HG03108 (cell line): Measurements from ENCODE around the gene UVRAG.

Experiments
- ATAC-seq: cut with Tn5 transposase; IDR thresholded peaks from one replicate; pipeline ENCODE4 v1.9.1; 2021; ENCODE audit warnings: moderate library complexity; ENCODE audit not compliant: unreplicated experiment

UVRAG gene

DNA sequence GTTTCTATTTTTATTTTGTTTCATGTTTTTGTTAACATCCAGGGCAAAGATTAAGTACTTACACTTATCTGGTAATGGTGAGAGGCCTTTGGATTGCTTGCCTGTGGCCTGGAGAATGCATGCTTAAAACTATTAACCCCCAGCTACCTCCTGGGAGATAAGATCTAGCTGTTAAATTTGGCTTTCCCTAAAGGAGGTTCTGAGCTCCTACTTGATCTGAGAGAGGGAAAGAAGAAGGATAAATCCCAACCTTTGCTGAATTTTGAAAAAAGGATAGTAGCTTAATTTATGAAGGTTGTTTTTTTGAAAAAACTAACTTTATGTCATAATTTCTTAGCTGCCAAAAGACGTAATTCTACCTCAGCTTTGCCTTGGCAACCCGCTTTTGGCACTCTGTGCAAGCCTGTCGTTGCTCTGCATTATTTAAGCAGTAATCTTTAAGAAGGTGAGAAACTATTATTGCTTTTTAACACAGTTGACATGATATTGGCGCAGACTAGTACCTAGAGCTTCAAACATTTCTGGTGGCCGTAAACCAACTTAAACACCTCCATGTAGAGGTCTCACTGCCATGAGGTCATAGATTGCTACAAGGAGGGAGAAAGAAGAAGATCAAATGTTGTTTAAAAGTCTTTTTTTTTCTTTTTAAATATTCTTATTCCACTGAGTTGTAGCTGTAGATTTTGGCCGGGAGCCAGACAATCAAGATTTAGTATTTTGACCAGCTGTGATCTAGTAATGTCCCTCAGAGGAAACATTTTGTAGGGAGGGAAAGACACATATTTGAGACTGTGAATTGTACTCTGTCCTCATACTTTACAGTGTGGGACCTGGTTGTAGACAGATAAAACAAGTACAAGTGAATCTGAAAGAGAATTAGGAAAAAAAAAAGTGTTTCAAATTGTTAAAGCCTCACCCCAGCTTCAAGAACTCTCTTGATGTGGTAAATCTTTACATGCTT, 316.9 kb downstream of the UVRAG start:
- no peak for ATAC-seq

DNA sequence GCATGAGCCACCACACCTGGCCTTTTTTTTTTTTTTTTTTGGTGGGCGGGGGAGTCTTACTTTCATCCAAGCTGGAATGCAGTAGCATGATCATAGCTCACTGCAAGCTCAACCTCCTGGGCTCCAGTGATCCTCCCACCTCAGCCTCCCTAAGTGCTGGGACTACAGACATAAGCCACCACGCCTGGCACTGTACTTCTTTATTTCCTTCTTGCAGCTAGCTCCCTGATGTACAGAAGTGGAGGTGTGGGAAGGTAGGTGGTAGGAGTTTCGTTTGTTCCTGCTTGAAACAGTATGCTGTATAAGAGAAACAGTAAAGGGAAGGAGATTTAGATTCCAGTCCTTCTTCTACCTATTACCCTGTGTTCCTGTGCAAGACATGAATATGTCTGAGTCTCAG, 319.2 kb downstream of the UVRAG start:
- no peak for ATAC-seq

DNA sequence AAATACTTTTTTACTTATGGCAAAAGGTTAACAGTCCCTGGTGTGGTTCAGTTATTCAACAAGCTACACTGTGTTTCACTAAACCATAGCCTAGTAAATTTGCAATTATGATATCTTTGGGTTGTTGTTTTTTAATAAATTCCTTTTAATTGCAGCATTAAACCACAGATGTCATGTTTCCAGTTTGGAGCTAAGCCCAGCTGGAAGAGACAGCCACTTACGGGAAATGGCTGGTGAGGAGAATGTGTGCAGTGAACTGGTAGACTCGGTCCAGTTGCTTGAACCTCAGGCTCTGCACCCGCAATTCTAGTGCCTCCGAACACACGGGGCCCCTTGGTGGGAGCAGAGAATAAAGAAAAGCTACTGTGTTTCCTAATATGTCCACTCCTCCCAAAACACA, 320.5 kb downstream of the UVRAG start:
- ATAC-seq: no peak

DNA sequence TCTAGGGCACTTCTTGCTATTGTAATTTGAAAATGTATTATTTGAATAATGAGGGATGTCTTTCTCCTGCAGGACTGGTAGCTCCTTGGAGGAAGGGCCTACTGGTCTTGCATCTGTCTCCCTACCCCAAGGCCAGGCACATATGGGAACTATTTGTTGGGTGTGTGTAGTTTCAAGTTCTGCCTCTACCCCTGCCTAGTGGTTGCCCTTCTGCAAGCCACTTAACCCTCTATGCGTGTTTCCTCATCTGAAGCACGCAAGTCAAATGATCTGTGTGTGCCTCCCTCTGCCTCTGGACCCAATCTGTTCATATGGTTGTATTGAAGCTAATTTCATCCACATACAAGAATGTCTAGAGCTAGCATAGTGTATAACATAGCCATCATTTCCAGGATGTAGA, 324.3 kb downstream of the UVRAG start:
- ATAC-seq: no peak

DNA sequence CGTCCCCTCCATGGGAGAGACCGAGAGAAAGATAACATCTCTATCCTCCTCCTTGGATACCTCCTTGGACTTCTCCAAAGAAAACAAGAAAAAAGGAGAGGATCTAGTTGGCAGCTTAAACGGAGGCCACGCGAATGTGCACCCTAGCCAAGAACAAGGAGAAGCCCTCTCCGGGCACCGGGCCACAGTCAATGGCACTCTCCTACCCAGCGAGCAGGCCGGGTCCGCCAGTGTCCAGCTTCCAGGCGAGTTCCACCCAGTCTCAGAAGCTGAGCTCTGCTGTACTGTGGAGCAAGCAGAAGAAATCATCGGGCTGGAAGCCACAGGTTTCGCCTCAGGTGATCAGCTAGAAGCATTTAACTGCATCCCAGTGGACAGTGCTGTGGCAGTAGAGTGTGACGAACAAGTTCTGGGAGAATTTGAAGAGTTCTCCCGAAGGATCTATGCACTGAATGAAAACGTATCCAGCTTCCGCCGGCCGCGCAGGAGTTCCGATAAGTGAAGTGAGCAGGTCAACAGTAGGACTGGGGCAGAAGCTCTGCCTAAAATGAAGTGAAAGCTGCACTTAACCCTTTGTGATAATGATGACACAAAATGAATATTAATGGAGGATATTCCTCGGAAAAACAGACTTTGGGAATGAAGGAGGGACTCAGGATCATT, 326.0 kb downstream of the UVRAG start:
- no peak for ATAC-seq

DNA sequence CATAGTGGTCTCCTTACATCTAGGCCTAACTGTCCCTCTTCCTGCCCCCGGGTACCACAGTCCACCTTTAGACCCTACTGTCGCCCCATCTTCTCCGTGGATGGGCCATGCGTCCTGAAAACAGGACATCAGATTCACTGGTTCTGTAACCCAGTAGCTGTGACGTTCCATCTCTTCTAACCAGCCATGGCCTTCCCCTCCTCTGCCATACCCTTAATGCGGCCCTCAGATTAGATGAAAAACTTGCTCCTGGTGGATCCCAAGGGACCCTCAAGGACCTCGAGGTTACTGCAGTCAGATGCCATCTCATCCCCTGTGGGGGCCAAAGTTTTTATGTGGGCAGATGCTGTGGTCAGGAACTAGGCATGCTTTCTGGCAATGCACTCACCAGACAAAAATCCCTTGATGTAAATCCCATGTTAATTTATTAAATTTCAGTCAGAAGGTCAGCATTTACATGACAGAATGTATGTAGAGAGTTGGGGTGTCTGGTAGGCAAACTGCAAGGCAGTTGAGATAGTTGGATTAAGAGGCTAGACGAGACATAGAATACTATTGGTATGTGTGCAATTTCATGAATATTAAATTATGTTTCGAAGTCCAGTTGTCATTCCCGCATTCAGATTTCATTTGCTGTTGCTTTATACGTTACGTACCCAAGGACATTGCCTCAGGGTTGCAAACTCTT, 327.0 kb downstream of the UVRAG start:
- no peak for ATAC-seq

DNA sequence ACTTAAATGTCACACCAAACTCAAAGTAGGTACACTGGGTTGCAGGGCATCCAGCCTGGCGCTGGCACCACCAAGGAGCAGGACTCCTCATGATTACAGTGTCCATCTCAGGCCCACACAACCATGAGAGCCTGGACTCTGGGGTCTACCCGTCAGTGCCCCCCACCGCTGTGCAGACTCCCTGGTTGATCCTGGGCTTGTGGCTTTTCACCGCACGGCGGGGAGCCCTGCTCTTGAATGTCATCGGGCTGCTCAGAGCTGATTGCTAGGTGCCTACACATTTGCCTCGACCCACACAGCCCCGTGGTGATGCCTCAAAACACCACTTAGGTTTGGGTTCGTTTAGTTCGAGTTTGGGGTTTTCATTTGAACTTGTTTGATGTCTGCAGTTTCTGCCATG, 328.3 kb downstream of the UVRAG start:
- ATAC-seq: no peak

DNA sequence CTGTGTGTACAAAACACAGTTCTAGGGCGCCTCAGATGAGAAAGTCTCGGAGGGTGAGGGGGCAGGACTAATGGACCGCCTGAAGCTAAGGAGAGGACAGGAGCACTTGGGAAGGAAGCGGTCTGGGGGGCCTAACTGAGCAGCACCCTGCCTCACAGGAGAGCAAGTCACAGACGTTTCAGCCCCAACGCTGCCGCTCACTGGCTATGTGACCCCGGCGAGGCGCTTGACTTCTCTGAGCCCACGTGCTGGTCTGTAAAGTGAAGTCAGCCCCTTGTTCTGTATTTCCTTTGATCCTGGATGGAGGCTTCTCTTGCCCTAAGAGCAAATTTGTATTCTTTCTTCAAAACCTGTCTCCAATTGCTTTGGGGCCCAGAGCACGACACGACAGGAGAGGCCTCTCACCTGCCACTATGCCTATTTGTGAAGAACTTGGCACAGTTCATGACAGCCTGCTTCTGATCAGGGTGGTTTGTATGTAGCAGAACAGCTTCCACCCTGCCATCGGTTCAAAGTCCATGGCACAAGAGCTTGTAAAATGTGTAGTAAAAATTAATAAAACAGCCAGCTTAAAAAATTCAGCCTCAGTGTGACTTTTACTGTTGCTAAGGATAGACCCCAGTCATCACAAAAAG, 332.2 kb downstream of the UVRAG start:
- ATAC-seq: no peak

DNA sequence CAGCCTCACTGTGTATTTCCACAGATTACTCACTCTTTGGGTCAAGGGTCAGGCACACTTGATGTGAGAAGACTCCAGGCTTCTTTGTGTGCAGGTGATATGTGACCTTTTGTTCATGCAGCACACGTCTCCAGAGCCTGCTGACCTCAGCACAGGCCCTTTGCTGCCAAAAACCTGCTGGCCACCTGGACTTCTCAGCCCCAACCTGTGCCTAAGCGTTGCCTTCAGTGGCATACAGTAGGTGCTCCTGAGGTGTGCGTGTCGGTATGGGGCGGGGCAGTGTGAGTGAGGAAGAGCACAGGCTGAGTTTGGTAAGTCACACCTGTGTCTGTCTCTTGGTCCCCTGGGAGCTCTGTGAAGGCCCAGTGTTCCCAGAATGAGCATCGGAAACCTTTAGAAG, 333.2 kb downstream of the UVRAG start:
- no peak for ATAC-seq

DNA sequence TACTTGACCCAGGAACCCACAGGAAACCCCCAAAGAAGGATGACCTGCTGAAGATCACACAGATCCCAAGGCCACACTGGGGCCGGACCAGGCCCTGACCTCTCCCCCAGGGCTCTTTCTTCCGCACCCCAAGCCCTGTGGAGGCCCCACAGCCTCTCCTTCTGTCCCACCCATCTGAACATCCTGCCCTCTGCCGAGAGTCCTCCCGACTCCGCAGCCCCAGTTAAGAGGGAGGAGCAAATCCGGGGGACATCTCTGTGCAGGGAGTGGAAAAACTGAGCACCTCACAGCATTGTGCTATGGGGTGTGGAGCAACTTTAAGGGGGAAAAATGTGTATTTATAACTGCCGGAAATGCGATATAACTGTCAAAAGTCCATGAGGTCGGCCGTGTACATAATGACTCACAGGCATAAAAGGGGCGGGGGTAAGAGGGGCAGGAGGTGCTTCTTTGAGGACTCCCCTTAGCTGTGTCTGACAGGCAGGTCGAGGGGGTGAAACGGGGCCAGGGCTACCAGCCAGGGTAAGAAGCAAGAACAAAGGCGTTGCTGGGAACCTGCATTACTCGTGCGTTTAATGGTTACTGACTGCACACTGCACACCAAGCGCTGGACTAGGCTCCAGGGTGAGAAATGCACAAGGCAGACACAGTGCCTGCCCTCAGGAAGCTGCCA, 334.1 kb downstream of the UVRAG start:
- no peak for ATAC-seq

DNA sequence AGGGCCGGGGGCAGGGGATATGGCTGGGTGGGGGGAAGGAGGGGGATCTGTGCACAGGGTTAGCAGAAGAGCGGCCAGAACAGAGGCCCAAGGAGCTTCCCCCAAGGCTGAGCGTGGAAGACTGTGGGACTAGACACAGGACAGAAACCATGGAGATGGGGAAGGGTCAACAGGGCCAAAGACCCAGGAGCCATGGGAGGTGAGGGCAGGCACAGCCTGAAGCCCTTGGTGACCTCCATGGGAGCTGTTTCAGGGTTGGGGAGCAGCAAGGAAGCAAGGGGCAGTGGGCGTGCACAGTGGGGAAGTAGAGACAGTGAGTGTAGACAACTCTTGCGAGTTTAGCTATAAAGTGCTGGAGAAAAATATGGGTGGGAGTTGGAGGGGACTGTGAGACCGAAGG, 334.7 kb downstream of the UVRAG start:
- no peak for ATAC-seq

DNA sequence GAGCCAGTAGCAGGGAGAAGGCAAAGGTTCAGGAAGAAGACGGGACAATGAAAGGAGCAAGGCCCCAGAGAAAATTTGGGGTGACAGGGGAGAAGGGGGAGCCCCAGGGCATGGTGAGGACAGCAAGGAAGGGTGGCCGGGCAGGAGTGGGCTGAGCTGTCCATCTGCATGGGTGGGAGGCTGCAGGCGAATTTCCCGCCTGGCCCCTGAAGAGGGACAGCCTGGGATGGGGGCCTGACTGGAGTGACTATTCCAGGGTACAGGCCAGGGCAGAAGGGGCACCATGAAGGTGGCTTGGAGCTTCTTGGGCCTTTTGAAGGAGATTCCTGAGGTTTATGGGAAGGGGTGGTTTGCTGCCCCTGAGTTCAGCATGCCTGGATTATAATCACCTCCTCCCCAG, 335.1 kb downstream of the UVRAG start:
- ATAC-seq: no peak

DNA sequence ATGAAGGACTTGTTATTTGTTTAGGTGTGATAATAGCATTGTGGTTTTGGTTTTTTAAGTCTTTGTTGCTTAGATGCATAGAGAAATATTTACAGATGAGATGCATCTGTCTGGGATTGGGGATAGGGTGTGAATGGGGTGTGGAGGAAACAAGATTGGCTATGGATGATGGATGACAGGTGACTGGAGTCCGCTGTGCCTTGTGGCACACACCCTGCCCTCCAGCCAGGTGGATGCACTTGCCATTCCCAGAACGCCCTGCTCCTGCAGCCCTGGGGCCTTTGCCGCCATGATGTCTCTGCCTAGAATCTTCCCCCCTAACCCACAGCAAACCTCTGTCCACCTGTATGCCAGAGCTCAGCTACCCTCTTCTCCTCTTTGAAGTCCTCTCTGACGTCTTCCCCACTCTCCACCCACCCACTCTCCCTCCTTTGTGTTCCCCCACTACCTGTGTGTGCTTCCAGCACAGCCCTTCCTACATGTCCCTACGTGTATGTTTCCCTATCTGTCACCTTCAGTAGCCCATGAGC, 336.6 kb downstream of the UVRAG start:
- no peak for ATAC-seq

DNA sequence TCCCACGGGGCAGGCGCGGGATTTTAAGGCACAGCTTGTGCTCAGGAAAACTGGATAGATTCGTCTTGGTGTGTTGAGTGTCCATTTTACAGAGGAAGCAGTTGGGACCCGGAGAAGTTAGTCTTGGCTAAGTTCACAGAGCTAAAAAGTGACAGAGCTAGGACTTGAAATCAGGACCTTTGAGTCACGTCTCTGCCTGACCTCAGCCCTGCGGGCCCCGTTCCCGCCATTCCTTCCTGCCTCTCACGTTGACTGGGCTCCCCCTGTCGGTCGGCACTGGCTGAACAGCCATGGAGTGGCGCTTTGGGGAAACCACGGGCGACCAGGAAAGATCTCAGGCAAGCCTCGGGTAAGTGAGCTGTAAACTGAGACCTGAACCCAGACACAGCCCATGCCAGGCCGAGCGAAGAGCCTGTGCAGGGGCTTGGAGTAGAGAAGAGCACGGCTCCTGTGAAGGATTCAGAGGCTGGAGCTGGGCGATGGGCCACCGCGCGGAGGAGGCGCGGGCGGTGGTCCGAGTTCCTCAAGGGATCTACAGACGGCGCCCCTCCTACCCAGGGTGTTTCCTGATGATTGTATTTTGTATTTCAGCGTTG, 337.2 kb downstream of the UVRAG start:
- ATAC-seq: no peak

DNA sequence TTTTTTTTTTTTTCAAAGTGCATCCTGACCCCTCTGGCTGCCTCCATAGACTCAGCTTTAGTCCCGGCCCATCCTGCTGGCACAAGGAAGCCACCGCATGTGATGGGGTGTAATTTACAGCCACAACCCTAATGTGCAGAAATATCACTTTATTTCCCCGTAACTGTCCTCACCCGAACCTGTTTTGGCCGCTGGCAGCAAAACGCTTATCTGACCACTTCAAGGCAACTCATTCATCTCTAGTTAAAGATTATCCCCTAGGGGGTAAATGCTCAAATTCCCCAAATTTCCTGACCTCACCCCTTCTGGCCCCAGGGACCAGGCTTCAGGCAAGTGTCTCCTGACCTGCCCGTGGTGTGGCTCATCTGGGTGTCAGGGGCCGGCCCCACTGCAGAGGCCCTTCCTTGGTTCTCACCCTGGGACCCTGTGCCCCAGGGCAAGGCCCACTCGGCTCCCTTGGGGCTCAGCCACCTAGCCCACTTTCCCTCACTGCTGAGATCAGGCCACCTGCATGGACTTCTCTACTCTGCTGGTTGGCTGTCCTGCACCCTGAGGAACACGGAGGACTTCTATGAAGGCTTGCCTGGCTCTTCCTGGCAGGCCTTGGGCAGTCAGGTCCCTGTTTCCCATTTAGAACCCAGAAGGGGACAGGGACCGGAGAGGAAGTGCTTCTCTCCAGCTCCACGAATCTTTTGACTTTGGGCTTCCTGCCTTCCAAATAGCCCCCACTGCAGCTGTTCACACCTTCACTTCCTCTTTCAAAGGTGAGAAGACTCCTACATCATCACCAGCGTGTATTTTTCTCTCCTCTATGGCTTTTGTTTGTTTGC, 337.9 kb downstream of the UVRAG start:
- peak; percentile 42 for ATAC-seq

DNA sequence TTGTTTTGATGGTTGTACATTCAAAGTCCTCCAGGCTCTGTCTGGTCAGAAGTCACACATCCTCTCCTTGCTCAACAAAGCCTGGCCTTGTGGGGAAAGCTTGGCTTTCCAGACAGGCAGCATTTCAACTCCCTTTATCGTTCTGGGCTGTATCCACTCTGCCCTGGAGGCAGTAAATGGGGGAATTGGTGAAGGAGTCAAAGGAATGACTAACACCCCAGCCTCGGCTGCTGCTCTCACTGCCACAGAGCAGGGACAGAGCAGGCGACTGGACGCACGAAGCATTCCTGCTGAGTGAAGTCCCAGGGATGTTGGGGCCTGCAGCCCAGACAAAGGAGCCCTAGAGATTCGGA, 338.5 kb downstream of the UVRAG start:
- ATAC-seq: no peak

DNA sequence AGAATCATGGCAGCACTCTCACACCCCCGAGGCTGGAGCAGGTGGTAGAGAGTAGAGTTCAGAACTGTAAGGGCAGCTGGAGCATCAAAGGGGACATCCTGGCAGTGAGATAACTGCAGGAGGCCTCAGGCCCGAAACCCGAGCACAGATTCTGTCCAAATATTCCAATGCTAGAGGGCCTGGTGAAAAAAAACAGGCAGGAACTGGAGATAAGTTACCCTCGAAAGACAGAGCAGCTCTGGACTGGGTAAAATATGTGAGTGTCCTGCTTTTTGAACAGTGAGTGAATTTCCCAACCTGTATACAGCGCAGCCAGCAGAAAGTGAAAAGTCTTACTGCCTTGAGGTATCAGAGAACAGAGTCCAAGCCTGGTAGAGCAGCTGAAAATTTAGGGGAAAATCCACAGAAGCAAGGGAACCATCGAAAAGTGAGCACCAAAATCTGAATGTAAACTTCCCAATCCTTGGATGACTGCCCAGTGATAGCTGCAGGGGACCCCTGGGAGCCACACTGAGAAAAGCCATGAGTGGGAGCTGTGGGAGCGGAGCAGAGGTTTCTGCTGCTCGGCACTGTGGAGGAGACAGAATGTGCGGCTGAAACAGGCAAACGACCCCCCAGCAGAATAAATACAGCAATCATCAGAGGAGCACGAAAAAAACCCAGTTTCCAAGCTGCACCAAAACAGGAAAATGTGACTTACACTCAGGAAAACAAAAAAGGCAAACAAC, 340.7 kb downstream of the UVRAG start:
- no peak for ATAC-seq

DNA sequence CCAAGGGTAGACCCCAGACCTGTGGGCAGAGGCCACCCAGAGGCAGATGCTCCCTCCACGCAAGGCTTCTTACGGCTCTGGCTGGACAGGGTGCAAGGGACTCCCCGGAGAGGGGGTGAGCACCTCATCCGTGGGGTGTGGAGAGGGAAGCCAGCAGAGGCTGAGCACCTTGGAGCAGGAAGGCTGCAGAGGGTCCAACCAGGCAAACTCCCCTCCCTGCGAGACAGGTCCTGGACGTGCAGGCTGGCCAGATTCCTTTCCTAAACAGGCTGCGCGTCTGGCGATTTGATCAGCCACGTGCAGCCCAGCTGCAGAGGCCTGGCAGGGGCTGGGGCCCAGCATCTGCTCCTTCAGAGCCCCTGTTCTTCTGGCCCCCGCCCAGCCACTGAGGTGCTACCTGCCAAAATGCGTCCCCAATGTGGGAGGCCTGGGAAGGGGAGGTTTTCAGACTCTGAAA, 342.0 kb downstream of the UVRAG start:
- ATAC-seq: no peak

DNA sequence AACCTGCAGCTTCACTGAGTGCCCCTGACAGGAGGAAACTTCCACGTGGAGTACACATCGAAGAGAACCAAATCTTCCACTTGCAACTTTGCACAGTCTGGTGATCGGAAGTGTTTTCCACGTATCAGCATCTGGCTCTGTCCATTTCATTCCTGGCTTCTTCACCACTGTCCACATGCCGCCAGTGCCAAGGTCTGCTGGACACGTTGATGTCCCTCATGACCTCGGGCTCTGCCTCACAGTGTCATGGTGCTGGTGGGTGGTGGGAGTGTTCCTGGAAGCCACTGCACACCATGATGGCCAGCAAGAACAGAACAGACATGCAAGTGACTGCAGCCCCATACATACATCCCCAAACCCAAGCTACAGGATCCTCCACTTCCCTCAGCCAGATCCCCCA, 342.9 kb downstream of the UVRAG start:
- ATAC-seq: no peak
